DMS114 treated with DMSO at 0.1 percent for 48 hours (cell line): ENCODE data around the gene DEFB123.
"Not testable (repeated sequence)": the region's sequence is repeated elsewhere in the genome, so short reads cannot be mapped to it uniquely, and the experiment has no call there.

Experiments used
- DNase-seq: peaks from one replicate; lab custom pipeline; 2025; ENCODE audit not compliant: unreplicated experiment; lab: John Stamatoyannopoulos, UW

The DEFB123 gene, protein sequence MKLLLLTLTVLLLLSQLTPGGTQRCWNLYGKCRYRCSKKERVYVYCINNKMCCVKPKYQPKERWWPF

DNA sequence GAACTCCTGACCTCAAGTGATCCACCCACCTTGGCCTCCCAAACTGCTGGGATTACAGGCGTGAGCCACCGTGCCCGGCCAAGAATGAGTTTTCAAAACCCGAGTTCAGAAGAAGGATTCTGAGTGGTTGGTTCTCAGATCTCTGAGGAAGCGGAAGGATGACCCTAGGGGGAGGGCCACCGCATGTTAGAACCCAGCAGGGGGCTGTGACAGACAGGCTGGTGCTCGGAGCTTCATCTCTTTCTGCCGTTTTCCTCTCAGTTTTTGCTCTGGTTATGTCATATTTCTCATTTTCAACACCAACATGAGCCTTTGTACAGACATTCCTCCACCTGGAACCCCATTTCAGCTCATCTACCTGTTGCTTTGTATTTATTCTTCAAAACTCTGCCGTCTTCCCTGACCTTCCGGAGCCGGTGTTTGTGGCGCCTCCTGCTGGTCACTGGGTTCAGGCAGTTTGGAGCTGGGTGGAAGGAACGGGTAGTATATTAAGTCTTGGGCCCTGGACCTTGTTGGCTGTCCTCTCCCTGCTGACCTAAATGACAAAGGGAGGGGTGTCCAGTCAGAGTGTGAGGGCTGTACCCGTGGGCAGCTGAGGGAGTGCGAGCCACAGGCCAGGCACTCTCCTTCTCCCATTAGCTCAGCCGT is at the start of gene DEFB123:
TSS of gene DEFB123 (plus strand) at position 621 of the 648 bp plus-strand sequence. CDS start 67 bp downstream, outside the sequence.
- no peak for DNase-seq

DNA sequence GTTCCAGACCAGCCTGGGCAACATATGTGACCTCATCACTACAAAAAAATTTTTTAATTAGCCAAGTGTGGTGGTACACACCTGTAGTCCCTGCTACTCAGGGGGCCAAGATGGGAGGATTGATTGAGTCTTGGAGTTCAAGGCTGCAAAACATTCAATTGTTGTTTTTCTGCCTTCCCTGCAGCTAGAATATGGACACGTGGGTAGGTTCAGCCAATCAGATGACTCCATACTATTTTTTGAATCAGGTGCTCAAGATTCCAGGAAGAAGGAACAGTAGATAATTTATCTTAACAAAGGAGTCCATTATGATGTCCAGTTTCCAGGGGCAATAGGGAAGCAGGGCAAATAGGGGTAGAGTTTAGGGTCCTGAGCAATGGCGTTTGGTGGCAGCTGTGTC is 47.6 kb upstream of the DEFB123 start:
- no peak for DNase-seq

DNA sequence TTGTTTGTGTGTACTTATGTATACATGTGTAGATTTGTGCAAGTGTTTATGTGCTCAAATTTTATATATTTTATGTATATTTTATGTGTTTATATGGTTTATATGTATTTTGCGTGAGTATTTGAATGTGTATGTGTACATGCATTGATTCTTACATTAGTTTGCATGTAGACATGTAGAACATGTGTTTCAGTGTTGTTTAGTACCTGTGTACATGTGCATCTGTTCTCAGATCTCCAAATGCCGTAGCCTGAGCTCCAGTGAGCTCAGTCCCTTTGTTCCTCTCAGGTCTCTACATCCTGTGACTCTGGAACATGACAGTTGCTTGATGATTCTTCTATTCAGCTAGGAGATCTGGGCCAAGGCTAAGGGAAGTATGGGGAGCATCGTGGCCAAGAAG is 45.5 kb upstream of the DEFB123 start:
- DNase-seq, result no peak

DNA sequence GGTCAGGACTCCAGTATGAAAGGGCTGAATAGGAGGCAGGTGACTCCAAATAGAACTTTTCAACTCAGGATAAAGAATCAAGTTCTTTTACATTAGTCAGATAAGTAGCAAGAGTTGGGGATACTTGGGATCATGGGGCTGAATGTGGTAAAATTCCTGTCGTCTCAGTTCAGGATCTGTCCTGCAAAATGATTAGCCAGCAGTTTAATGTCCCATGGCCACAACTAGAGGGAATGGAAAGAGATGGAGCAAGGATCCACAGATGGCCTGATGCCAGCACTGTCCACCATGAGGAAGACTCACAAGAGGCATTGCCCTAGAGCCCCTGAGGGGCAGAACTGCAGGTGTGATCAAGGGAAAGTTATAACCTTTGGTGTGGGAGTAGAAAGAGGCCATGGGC is 36.5 kb upstream of the DEFB123 start:
- DNase-seq, result no peak

DNA sequence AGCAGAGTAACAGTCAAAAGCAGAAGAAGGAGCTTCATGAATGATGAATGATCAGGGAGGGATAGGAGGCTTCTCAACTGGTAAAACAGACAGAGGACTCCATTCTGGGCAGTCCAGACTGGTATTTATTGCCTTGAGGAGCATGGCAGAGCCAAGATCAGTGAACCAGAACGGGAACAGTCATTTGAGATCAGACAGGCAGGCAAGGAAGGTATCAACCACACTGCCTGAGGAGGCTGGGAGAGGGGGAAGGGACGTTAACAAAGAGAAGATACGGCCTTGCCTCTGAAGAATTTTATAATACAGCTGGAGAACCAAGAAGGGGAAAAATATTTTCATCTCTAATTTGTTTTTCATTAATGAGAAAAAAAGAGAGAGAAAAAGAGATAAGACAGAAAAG is 34.3 kb upstream of the DEFB123 start, which contains the start of gene DEFB121:
TSS of gene DEFB121 (minus strand) at position 101 of the 400 bp plus-strand sequence. CDS start at position 38, 63 bp downstream.
- DNase-seq, result no peak

DNA sequence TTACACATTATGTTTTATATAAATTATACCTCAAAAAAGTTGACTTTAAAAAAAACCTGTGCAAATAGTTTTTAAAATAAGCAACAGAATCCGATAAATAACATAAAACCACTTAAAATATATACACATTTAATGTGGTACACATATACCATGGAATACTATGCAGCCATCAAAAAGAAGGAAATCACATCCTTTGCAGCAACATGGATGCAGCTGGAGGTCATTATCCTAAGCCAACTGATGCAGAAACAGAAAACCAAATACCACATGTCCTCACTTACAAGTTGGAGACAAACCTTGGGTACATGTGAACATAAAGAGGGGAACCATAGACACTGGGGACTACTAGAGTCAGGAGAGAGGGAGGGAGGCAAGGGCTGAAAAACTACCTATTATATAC is 30.4 kb upstream of the DEFB123 start:
- no peak for DNase-seq

DNA sequence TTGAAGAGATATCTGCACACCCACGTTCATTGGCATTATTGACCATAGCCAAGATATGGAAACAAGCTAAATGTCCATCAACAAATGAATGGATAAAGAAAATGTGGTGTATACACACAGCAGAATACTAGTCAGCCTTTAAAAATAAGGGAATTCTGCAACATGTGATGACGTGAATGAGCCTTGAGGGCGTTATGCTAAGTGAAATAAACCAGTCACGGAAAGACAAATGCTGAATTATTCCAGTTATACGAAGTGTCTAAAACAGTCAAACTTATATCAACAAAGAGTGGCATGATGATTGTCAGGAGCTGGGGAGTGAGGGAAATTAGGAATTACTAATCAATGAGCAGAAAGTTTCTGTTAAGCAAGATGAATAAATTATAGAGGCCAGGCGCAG is 26.1 kb upstream of the DEFB123 start:
- no peak for DNase-seq

DNA sequence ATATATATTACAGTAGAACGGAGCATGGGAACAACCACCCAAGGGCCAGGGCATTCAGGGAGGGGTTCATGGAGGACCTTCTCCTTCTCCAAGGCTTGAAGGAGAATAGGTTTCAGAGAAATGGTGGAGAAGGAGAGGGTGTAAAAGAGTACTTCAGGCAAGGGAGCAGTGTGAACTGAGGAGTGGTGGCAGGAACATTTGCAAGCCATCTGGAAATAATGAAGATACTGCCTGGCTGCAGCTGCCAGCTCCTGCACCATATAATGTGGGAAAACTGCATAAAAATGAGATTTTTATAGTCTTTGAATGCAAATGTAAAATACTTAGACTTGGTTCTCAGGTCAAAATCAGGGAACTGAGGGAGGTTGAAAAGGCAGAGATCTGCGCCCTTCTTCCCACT is 24.8 kb upstream of the DEFB123 start:
- DNase-seq, result no peak

DNA sequence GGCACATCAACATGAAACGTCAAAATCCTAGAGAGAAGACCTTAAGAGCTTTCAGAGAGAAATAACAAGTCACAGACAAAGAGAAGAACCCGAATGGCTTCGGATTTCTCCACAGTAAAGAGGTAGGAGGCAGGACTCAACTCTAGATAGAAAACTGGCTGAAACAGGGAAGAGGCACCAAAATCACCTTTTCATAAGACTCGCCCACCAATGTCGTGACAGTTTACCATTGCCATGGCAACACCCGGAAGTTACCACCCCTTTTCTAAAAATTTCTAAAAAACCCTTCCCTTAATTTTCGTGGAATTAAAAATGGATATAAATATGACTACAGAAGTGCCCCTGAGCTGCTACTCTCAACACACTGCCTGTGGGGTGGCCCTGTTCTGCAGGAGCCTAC is 22.1 kb upstream of the DEFB123 start:
- DNase-seq, result no peak

DNA sequence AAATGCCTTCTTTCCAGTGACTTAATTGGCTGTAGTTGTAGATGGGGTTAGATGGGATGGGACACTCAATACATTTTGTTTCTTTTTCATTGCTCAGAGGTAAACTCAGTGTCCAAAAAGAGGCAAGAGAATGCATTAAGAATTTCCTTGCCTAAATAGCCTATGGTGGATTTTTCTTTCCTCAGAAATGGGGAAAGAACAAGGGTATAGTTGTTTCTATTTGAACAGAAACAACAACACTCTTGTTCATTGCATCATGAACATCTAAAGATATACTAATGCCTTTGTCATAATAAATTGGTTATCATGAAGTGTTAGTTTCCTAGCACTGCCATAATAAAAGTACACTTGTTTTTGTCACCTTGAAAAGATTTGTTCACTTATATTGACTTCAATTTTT is 14.6 kb upstream of the DEFB123 start:
- no peak for DNase-seq

DNA sequence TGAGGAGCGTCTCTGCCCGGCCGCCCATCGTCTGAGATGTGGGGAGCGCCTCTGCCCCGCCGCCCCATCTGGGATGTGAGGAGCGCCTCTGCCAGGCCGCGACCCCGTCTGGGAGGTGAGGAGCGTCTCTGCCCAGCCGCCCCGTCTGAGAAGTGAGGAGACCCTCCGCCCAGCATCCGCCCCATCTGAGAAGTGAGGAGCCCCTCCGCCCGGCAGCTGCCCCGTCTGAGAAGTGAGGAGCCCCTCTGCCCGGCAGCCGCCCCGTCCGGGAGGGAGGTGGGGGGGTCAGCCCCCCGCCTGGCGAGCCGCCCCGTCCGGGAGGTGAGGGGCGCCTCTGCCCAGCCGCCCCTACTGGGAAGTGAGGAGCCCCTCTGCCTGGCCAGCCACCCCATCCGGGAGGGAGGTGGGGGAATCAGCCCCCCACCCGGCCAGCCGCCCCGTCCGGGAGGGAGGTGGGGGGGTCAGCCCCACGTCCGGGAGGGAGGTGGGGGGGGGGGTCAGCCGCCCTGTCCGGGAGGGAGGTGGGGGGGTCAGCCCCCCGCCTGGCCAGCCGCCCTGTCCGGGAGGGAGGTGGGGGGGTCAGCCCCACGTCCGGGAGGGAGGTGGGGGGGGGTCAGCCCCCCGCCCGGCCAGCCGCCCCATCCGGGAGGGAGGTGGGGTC is 13.4 kb upstream of the DEFB123 start:
- not testable (repeated sequence) for DNase-seq

DNA sequence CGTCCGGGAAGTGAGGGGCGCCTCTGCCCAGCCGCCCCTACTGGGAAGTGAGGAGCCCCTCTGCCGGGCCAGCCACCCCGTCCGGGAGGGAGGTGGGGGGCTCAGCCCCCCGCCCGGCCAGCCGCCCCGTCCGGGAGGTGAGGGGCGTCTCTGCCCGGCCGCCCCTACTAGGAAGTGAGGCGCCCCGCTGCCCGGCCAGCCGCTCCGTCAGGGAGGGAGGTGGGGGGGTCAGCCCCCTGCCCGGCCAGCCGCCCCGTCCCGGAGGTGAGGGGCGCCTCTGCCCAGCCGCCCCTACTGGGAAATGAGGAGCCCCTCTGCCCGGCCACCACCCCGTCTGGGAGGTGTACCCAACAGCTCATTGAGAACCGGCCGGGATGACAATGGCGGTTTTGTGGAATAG is 12.9 kb upstream of the DEFB123 start:
- not testable (repeated sequence) for DNase-seq

DNA sequence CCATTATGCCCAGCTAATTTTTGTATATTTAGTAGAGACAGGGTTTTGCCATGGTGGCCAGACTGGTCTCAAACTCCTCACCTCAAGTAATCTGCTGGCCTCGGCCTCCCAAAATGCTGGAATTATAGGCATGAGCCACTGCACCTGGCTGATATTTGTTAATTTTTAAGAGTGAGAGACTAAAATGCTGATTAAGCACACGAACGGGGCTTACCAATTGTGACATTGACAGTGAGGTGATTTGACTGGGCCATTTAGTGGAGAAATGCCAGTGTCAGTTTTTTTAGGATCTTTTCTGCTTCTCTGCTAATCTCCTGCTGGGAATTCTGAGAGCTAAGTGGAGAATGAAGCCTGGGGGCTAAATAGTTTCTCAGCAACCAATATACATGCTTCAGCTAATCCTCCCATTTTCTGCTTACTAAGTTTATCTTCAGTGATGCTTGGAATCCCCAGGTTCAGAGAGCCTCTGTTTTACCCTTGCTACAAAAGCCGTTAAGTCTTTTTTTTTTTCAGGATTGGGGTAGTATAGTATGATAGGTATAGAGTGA is 9.8 kb upstream of the DEFB123 start:
- DNase-seq, result no peak

DNA sequence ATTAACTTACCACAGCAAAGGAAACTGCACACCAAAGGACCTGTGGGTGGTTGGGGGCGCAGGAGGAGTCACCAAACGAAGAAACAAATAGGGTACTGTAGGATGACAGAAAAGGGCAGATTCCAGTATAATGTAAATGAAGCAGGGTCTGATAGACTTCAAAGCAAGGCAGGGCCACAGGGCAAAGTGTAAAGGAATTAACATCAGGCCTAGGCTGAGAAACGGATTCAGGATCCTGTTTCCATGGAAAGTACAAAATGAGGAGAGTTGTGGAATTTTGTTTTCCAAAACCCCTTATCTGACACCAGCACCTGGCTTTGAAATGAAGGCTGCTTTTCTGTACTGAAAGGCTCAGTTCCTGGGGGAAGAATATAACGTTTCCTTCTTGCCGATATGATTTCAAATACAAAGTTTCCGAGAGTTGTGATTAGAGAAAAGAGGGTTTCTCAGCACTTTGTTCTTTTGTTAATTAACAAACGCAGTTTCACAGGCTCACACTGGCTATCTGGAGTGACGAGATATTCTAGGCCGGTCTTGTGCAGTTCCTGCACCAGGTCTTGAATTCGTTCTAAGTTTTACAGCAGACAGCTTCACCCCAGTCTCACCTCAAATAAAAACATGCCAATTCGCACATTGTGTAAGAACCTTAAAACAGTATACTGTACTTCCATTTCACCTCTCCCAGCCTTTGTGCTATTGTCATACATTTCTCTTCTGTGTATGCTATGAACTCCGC is 5.8 kb downstream of the DEFB123 start:
- DNase-seq, result no peak

DNA sequence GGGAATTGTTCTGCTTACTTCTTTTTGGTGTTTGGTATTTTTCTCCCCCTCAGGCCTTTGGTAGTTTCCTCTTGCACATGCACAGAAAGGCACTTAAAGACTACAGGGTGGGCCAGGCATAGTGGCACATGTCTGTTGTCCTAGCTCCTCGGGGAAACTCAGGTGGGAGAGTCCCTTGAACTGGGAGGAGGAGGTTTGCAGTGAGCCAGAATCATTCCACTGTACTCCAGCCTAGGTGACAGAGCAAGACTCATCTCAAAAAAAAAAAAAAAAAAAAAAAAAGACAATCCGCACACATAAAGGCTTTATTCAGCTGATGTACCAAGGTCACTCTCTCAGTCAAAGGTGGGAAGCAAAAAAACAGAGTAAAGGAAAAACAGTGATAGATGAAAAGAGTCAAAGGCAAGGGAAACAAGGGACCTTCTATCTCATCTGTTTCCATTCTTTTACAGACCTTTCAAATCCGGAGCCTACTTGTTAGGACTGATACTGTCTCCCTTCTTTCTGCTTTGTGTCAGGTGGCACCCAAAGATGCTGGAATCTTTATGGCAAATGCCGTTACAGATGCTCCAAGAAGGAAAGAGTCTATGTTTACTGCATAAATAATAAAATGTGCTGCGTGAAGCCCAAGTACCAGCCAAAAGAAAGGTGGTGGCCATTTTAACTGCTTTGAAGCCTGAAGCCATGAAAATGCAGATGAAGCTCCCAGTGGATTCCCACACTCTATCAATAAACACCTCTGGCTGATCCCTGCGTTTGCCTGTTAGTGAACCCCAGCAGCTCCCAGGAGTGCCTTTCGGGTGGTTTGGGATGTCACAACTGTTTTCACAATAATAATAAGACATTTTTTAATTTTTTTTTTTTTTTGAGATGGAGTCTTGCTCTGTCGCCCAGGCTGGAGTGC is 9.3 kb downstream of the DEFB123 start:
- no peak for DNase-seq

DNA sequence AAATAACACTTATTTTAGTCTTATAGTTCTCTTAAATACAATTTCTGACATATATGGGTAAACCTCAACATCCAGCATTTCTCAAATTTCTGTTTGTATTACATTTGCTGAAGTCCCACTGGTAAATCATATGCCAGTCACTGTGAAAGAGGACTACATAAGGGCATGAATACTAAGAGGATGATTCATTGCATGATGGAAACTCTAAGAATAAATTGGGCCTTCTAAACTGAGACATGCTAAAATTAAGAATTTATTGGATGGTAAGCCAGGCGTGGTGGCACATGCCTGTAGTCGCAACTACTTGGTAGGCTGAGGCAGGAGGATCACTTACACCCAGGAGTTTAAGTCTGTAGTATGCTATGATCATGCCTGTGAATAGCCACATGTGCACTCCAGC is 12.1 kb downstream of the DEFB123 start:
- DNase-seq, result no peak

DNA sequence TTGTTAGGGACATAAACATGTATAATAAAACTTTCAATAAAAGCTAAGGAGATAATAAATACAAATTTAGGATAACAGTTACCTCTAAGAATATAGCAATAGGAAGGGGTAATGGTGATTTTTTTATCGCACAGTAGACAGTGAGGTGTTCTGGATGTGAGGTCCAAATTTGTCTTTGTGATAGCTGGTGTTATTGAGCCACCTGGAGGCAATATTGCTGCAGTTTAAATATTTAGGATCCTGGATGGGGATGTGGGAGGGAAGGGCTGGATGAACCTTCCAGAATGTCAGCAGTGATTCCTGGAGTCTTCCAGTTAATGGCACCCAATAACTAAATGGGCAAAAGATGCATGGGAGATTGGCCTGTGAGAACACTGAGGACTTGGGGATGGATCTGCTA is 13.9 kb downstream of the DEFB123 start:
- no peak for DNase-seq

DNA sequence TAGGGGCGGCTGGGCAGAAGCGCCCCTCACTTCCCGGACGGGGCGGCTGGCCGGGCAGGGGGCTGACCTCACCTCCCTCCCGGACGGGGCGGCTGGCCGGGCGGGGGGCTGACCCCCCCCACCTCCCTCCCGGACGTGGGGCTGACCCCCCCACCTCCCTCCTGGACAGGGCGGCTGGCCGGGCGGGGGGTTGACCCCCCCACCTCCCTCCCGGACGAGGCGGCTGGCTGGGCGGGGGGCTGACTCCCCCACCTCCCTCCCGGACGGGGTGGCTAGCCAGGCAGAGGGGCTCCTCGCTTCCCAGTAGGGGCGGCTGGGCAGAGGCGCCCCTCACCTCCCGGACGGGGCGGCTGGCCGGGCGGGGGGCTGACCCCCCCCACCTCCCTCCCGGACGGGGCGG is 30.5 kb downstream of the DEFB123 start:
- DNase-seq, result not testable (repeated sequence)

DNA sequence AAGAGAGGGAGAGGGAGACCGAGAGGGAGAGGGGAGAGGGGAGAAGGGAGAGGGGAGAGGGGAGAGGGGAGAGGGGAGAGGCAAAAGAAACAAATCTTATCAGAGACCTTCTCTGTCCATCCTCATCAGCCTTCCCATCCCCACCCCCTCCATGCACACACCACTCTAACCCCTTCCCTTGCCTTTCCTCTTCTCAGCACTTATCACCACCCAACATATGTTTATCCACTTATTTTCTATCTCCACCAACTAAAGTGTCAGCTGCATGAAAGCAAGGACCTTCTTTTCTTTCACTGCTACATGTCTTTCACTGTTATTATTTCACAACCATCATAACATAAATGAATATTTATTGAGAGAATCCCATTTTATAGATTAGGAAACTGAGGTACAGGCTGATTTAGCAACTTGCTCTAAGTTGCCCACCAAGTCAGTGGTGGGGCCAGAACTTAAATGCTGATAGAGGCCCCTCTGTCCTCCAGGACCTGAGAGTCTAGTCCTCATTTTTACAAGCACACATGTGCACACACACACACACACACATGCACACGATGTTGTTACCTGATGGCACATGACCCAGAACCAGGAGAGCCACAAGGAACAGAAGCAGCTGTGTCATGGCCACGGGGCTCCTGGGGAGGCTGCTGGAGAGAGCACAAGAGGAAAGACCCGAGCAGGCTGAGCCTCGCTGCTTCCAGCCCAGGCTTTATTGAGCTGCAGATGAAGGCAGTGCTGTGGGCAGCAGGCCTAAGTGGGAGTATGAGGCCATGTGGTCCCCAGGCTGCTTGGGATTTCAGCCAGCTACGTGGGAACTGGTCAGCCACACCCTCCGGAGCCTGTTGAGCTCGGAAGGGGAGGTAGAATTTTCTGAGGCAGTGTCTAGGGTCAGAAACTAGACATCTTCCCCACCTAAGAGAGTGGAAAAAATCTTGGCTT is 32.2 kb downstream of the DEFB123 start:
- no peak for DNase-seq
